Measurements from ENCODE around the gene FHIP1A. TPM values are rescaled to one million over a fixed set of nuclear protein-coding genes. Genes with fewer than 3 reads are reported as not detected.

Gene FHIP1A
- total RNA-seq, 1 experiment from 2014 or later = 24.9 TPM

- Histone ChIP-seq H2BK120ac (ENCODE audit: low read depth, low read length, poor library complexity, severe bottlenecking) (no peak overlapping the region), H2BK20ac (ENCODE audit: low read depth, low read length, poor library complexity, severe bottlenecking) (no peak overlapping the region), H3K9me3 (ENCODE audit: control insufficient read depth, low read depth, low read length) (no peaks in the 10 kb centered on the region), H4K5ac (ENCODE audit: insufficient read length, low read depth, low read length) (no peak overlapping the region), H3K4ac (ENCODE audit: low read depth, low read length) (no peak overlapping the region), H2BK5ac (ENCODE audit: insufficient read length, low read length) (no peak overlapping the region), H3K23me2 (ENCODE audit: insufficient read length, low read depth, low read length, poor library complexity, severe bottlenecking) (no peaks in the 10 kb centered on the region), H3K4me1 (ENCODE audit: insufficient read depth, low read length) (peaks cover 2% of the 10 kb centered on the region), H4K8ac (replicated peaks; ENCODE audit: insufficient read length, low read depth, low read length) (no peak overlapping the region), H3K27ac (ENCODE audit: insufficient read length, low read depth, low read length) (no peak overlapping the region), H2AK5ac (ENCODE audit: insufficient read length, low read length) (no peak overlapping the region), H2AFZ (ENCODE audit: low read length) (no peak overlapping the region), H3K4me2 (ENCODE audit: insufficient read depth, insufficient read length, low read length) (no peak overlapping the region), H3K79me2 (ENCODE audit: insufficient read depth, low read length) (no peaks in the 10 kb centered on the region), H3K23ac (ENCODE audit: insufficient read length, low read depth, low read length) (no peak overlapping the region), H3K9ac (ENCODE audit: extremely low read depth, insufficient read length, low read length) (no peak overlapping the region), H4K91ac (ENCODE audit: insufficient read length, low read depth, low read length) (no peak overlapping the region), H3K27me3 (ENCODE audit: insufficient read depth, low read length) (no peaks in the 10 kb centered on the region), H2BK12ac (ENCODE audit: insufficient read length, low read depth, low read length) (no peak overlapping the region), H3K56ac (ENCODE audit: insufficient read length, low read depth, low read length) (no peak overlapping the region), H3K14ac (ENCODE audit: insufficient read depth, low read length) (no peak overlapping the region), H2BK15ac (ENCODE audit: low read depth, low read length) (no peak overlapping the region), H3T11ph (ENCODE audit: low read length) (no peak overlapping the region), H3K18ac (ENCODE audit: insufficient read length, low read depth, low read length) (no peak overlapping the region), H4K20me1 (ENCODE audit: control insufficient read depth, insufficient read depth, insufficient read length) (no peaks in the 10 kb centered on the region), H3K79me1 (ENCODE audit: insufficient read depth, low read depth, low read length, poor library complexity, severe bottlenecking) (peaks cover 6% of the 10 kb centered on the region)
- no peak for DNase-seq
- no CpG with 5 or more reads among the region's 5 CpGs for whole genome bisulfite sequencing (ENCODE audit: extremely low coverage, insufficient read length, low lambda C conversion rate)
- Mint-ChIP-seq H3K9me3 (no peaks in the 10 kb centered on the region), H3K4me1 (peaks cover 35 to 38% of the 10 kb centered on the region in 2 experiments), H3K27me3 (ENCODE audit: low read depth) (no peaks in the 10 kb centered on the region), H3K27ac (no peak overlapping the region), H3K36me3 (ENCODE audit: insufficient read depth in 1 of 3, low read depth in 3 of 3) (no peaks in the 10 kb centered on the region), H3K4me3 (no peak overlapping the region)
- no peak for TF ChIP-seq CTCF (conservative IDR thresholded peaks at IDR 0.05)
Observed at GRCh38 chr4:151454513-151454912, 45.5 kb downstream of the FHIP1A start.

Measured in H9 (cell line).